Measurements from ENCODE around the gene CNPY1.

Gene CNPY1

DNA sequence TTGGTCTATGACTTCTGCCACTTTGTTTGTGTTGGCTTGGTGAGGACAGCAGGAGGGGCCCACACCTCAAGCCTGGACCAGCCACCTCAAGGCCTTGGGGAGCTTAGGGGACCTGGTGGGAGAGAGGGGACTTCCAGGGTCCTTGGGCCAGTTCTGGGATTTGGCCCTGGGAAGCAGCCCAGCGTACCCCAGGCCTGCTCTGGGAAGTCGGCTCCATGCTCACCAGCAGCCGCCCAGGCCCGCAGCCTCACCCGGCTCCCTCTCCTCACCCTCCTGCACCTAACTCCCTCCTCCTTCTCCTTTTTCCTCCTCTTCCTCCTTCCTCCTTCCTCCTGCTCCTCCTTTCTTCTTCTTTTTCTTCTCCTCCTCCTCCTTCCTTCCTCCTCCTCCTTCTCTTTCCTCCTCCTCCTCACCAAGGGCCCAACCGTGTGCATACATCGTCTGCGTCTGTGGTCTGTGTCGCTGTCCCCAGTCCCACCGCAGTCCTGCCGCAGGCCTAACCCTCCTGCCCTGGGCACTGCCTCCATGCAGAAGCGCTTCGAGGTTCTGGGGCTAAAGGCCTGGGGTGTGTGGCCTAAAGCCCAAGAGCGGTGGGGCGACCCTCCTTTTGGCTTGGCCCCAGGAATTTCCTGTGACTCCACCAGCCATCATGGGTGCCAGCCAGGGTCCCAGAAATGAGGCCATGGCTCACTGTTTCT is 83.1 kb downstream of the CNPY1 start:
- DNase-seq: no peak

DNA sequence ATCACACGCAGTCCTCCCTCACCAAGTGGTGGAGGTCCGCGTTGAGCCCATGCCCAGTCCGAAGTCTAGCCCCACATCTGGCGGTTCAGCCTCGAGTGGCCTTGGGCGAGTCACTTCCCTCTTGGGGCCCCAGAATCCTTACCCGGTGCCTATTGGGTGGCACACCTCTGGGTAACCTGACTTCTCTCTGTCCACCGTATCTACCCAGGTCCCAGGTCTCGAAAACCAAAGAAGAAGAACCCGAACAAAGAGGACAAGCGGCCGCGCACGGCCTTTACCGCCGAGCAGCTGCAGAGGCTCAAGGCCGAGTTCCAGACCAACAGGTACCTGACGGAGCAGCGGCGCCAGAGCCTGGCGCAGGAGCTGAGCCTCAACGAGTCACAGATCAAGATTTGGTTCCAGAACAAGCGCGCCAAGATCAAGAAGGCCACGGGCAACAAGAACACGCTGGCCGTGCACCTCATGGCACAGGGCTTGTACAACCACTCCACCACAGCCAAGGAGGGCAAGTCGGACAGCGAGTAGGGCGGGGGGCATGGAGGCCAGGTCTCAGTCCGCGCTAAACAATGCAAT is 84.1 kb downstream of the CNPY1 start:
- no peak for DNase-seq

DNA sequence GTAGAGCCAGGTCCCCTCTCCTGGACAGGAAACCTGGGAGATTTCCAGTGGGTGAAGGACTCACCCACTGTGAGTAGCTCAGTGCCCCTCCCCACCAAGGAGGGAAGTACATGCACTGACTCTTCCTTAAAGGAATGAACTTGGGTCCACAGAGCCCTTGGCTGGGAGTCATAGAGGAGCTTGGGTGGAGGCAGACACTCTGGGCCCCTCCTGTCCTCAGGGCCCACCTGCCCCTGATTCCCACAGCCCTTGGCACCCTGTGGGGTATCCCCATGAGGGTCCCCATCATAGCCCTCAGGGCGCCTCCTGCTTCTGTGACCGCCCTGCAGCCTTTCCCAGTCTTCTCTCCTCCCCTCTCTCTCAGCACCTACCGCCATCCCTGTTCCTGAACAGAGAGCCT is 84.7 kb downstream of the CNPY1 start:
- DNase-seq: no peak

DNA sequence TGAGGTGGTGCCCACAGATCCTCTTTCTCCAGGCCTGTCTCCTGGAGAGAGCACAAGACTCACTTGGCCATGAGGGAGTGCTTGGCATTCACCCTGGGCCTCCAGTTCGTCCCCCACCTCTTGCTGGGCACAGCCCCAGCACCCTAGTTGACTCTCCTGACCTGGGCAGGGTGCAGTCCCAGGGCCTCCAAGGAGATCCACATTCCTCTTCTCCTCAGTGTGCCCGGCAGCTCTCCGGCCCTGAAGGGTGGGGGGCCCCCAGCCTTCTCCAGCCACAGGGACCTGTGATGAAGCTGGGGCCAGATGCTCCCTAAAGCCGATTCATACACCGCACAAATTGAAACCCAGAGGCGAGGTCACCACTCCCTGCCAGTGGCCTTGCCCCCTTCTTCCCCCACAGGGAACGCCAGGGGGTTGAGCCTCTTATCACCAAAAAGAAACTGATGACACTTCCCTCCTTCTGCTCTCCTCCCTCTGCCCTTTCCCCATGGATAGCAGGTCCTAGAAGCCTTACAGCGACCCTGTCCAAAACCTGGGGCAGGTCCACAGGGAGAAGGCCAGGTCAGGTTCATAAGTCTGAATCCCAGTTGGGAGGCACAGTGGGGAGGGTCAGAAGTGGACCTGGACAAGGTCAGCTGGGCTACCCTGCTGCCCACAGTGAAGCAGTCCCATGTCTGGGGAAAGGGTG is 85.3 kb downstream of the CNPY1 start:
- DNase-seq: no peak

DNA sequence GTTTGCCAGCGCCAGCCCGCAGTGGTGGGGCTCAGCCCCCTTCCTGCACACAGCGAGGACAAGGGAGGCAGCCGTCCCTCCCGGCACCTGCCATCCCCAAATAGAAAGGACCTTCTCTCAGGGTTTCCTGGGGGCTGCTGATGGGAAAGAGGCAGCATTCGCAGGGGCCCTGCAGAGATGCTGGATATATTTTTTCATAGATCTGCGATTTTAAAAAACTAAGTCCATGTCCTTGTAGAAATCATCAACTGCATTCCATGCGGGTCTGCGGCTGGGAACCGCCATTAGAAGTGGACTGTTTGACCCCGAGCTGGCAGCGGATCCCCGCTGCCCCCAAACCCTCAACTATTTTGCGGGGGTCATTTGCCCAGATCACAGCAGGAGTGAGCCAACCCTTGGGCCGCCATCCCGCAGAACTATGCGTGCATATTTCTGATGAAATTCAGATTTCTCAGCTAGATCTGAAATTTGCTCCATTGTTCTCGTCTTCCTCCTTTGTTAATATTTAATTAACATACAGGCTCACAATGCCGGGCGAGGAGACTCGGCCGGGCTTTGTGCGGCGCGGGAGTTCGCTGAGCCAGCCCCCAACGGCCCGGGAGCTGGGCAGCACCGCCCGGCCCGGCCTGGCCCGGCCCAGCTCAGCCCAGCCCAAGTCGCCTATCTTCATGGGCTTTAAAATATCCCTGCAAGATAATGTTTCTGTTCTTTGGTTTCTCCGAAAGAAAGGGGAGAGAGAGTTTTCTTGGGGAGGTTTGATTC is 86.5 kb downstream of the CNPY1 start:
- no peak for DNase-seq

DNA sequence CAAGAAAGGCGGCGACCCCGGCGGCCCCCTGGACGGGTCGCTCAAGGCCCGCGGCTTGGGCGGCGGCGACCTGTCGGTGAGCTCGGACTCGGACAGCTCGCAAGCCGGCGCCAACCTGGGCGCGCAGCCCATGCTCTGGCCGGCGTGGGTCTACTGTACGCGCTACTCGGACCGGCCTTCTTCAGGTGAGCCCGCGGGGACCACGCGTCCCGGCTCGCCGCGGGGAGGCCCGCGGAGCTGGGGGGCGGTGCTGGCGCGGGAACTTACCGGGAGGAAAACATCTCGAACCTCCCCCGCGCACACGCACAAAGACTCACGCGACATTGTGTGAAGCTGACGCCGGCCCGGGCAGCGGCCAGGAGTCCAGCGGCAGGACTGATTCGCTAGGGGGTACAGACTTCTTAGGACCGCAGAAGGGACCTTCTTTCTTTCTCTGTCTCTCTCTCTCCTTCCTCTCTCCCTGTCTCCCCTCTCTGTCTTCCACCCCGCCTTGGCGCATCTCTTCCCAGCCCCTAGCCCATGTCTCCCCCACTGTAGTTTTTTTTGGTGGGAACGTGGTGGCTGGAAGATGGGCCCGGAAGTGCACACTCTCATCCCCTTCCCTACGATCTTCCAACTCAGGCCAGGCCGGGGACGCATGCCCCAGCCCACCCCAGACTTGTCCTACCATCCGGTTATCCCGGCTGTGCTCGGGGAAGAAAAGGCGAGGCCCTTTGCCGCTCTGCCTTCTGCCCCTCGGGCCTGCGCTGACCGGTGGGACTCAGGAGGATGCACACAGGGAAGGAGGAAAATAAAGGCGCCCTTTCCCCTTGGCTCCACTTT is 87.3 kb downstream of the CNPY1 start:
- no peak for DNase-seq

DNA sequence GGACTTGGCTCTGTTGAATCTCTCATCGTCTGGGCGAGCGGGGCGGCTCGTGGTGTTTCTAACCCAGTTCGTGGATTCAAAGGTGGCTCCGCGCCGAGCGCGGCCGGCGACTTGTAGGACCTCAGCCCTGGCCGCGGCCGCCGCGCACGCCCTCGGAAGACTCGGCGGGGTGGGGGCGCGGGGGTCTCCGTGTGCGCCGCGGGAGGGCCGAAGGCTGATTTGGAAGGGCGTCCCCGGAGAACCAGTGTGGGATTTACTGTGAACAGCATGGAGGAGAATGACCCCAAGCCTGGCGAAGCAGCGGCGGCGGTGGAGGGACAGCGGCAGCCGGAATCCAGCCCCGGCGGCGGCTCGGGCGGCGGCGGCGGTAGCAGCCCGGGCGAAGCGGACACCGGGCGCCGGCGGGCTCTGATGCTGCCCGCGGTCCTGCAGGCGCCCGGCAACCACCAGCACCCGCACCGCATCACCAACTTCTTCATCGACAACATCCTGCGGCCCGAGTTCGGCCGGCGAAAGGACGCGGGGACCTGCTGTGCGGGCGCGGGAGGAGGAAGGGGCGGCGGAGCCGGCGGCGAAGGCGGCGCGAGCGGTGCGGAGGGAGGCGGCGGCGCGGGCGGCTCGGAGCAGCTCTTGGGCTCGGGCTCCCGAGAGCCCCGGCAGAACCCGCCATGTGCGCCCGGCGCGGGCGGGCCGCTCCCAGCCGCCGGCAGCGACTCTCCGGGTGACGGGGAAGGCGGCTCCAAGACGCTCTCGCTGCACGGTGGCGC is 88.1 kb downstream of the CNPY1 start, which contains the start of gene EN2:
TSS of gene EN2 (plus strand) at position 19 of the 767 bp plus-strand sequence. CDS start at position 268, 249 bp downstream.
- no peak for DNase-seq

DNA sequence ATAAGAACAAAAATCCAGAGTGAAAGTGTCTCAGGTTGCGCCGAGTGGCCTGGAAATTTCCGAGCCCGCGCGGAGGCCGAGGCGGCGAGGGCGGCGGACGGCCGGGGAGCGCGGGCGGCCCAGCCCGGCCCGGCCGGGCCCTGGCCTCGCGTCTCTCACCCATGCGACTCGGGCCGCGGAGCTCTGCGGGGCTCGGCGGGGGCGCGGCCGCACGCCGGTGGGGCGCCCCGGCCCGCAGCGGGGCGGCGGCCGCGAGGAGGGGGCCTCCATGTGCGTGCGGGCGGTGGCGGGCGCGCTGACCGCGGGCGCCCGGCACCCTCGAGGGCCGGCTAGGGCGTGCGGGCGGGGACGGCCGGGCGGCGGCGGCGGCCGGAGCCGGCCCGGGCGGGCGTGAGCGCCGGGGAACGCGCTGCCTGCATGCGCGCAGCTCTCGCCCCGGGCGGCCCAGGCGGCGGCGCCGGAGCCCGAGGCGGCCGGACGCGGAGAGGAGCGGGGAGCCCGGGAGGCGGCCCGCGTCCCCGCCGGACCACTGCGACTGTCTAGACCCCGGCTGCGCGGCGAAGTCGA is 88.7 kb downstream of the CNPY1 start:
- DNase-seq: no peak

DNA sequence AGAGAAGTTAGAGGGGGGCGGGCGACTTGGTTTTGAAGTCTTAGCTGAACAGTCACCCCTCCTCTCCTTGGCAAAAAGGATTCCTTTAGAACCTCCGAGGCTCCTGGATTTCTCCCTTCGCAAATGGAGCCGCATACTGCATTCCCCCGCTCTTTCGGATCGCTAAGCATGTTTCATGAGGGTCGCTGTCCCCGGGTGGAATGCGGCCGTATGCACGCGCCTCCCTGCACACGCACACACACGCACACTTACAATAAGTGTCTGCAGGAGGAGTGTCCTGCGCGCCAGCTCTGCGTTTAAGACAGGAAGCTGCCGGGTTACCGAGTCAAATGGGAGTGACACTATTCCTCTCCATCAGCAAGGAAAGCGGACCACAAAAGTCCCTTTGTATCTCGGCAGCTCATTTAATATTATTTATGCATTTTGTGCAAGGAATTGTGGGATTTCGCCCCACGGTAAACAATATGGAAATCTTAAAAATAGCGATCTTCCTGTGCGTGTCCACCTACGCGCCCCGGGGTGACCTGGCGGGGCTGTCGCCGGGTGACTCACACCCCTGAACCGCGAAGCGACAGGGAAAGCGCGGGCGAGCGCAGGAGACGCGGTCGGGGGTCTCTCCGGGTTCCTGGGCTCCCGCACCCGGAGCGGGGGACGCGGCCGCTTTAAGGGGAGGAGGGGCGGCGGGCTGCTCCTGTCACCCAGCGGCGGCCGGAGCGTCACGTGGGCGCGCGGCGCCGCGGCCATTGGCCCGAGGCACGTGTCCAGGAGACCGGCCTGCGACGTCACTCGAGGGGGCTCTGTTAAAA is 89.4 kb downstream of the CNPY1 start:
- no peak for DNase-seq

DNA sequence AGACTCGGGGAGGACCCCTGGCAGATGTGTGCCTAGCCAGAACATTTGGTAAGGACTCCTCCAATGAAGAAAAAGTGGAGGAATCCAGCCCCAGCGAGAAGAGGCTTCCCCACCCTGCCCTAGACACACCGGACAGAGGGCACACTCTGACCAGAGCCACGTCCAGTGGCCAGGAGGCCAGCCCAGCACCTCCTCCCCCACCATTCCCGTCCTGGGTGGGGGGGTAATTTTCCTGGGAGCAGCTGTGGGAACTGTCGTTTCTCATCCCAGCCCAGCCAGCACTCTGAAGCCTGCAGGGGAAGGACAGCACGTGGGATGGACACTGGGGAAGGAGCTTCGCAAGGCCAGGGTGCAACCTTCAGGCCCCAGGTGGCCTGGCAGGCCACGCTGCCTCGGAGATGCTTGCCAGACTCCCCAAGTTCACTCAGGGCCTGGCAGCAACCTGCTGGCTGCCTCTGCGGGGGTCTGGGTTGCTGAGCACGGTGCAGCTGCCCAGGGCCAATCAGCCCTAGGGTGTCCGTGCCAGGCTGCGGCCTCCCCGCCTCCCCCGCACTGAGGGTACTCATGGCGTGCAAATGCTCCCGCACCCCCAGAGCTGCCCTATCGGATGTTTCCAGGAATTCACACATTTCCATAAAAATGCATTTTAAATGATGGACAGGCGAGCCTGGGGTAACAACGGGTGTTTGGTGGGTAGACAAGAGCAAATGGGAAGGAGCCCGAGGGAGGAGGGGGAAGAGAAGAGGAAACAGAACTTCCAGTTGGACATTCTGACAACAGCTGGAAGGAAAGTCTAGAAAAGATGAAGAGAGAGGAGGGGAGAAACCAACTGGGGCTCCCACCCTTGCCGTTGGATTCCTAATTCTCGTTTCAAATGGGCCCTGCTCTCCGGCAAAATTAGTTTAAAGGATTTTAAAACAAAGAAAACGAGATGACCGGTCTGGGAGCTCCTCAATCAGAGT is 90.3 kb downstream of the CNPY1 start:
- no peak for DNase-seq

DNA sequence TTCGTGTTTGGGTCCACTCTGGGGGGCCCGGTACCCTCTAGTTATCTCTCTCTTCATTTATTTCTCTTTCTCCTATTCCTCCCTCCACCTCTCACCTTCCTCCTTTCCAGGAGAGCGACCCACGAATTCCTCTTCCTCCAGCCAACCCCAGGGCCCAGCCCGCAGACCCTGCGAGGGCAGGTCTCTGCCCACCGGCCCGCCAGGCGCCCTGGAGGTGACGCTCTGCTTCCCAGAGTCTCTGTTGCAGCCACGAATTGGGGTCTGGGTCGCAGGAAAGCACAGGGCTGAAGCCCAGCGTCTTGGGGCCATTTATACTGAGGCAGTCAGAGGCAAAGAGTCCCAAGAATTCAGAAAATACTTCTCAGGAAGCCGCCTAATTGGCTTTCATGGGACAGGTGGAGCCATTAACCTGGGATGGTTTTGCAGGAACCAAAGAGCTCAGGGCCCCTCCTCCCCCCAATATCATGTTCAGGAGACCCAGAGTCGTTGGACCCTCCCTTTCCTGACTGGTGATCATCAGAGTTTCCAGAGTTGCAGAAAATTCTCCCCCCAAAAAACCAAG is 91.1 kb downstream of the CNPY1 start:
- DNase-seq: no peak

DNA sequence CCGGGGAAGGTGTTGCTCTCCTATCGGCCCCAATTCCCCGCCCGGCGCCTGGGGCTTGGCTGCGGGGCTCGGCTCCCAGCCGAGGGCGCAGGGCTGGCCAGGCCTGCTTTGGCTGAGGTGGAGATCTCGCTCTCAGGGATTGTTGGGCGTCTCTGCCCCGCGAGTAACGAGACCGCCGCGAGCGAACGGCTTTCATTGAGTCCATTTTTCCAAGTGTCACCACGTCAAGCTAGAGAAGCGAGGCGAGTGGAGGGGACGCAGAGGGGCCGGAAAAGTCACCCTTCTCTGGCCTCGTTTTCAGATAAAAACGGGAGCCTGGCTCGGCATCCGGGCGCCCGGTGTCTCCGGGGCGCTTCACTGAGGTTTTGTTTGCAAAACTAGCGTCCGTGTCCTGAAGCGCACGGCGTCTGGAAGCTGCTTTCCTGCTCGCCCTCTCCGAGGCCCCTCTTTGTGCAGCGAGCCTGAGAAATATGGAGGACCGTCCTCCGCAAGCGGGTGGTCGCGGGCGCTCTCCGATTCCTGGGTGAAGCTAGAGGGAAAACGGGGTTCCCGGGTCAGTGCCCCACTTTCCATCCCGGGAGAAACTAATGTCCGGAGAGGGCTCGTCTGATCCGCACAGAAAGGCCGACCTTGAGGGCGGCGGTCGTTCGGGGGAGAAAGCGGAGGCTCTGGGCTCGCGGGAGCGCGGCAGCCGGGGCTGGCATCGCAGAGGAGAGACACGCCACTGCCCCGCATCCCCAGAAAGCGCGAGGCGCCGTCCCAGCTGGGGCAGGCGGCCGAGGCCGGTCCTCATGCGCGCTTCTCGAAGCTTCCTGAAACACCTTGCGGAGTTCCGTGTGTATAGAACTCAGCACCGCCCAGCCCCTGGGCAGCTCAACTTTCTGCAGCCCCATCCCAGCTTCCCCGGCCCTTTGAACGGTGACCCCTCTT is 91.9 kb downstream of the CNPY1 start:
- DNase-seq: no peak

DNA sequence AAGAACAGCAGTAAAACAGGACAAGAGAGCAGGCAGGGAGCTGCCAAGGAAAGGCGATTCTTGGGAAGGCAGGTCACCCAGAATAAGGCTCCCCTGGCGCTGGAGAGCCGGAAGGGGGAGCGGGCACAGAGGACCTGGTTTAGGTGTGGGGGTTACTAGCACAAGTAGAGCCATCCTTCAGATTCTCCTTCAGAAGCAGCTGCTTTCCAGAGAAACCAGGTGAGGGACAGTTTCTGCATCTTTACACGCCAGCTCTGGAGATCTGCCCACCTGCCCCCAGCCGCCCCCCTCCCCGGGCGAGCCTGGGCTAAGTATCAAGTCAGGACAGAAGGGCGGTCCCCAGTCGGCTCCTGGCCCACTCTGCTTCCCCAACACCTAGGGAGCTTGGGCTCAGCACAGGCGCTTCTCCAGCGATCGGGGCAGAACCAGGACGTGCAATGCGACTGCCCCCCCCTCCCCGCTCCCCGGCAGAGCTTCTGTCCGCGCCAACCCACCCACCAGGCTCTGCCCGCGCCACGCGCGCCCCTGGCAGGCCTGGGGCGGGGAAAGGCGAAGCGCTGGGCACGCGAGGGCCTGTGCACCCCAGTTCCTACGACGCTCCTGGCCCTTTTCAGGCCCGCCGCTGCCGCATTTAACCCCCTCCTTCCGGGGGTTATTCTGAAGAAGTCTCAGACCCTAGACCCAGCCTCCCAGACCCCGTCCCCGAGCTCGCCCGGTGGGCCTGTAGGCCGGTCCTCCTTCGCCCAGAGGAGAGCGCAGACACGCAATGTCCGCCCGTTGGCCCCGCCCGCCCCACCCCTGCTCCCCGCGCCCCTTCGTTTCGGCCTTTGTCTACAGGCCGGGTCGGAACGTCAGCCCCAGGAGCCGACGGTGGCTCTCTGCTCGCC is 92.8 kb downstream of the CNPY1 start:
- no peak for DNase-seq

DNA sequence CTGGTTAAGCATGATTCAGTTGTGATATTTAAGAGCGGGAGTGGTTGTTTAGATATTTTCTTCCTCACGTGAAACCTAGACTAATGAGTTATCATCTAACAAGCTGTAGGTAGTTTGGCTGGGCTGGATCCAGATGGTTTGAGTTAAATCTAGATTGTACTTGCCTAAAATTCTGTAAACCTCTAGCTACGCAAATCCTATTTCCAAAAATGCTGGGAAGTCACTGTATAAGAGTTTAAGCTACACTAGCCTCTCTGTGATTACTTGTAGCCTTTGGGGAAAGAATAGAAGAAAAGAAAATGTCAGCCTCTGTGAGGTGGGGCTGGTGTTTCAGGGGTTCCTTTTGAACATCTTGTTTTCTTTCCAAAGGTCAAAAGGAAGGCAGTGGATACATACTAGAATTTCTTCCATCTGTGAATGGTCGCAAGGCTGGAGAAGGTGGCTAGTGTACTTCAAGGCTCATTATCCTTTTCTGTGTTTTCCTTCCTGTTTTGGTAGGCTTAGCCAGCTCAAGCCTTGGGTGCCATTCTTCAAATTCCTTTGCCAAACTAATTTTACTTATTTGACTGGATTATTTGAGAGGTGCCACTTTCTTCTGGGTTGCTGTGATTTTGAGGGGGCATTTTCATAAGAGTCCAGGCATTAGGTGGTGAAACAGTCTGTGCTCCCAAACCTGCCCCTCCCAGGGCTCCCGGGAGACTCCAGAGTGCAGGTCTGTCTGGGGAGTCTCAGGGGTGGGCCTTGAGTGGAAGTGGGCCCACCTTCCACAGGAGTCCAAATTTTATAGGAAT is 93.7 kb downstream of the CNPY1 start:
- DNase-seq: no peak

DNA sequence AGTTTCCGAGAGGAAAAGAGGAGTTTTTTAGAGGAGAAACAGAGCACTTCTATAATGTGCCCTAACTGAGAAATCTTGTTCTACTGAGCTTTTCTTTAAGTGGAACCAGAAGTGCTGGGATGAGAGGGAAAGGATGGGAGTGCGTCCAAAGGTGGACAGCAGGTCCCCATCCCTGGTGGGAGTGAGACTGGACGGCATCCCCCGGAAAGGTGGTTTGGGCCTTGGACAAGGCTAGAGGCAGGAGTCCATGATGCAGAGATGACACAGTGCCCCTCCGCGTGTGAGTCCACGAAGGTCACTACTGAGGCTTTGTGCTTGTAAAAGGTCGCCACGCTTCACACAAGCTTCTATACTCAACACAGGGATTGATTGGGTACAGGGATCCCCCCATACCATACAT is 94.5 kb downstream of the CNPY1 start:
- no peak for DNase-seq
